ENCODE data around the gene GATA1. TPM values are rescaled to one million over a fixed set of nuclear protein-coding genes. Genes with fewer than 3 reads are reported as not detected.
"Not testable (repeated sequence)": the region's sequence is repeated elsewhere in the genome, so short reads cannot be mapped to it uniquely, and the experiment has no call there.

GATA1 gene
- total RNA-seq, 2 donors from 2014 or later, result not detected

DNA sequence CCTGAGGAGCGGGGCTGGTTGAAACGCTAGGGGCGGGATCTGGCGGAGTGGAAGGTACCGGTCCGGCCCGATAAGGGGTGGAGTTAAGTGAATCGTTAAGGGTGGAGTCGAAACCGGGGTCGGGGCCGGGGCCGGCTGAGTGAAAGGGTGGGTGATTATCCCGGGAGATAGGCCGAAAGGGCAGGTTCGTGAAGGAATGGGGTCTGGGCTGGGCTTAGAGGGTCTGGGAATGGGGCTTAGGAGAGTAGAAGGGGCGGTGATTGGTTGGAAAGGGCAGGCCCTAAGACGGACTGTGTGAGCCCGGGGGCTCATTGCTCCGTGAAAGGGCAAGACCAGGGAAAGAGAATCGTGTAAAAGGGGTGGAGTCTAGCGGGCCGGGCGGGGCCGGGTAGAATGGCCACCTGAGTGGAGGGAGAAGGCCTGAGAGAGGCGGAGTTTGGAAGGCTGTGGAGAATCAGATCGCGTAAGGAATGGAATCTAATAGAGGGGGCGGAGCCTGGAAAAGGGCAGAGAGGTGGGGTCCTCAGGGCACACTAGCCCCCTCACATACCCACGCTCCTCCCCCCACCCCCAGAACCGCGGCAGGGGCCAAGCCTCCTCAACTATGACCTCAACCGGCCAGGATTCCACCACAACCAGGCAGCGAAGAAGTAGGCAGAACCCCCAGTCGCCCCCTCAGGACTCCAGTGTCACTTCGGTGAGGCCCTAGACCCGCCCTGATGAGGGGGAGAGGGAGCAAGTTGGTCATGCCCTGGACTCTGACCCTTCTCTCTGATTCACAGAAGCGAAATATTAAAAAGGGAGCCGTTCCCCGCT lies 15.9 kb downstream of the GATA1 start:
- intact Hi-C loops (cut with DNase I), result loop anchor here in 1 of 2 donors (5.0 kb wide), 1 partner anchor 90 kb away; no protein-coding TSS in a partner anchor
- DNase-seq (peak; percentile 86), ATAC-seq (peak; percentile 51 to 74)

DNA sequence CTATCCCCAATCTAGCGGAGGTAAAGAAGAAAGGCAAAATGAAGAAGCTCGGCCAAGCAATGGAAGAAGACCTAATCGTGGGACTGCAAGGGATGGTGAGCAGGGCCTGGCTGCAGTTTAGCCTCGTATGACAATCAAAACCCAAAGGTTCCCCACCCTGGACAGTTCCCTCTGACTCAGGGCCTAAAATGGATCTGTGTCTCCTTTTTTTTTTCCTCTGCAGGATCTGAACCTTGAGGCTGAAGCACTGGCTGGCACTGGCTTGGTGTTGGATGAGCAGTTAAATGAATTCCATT lies 16.5 kb downstream of the GATA1 start:
- ATAC-seq, result no peak
- intact Hi-C loops (cut with DNase I), result loop anchor here in 1 of 2 donors (5.0 kb wide), 1 partner anchor 89 kb away; no protein-coding TSS in a partner anchor
- DNase-seq, result no peak

DNA sequence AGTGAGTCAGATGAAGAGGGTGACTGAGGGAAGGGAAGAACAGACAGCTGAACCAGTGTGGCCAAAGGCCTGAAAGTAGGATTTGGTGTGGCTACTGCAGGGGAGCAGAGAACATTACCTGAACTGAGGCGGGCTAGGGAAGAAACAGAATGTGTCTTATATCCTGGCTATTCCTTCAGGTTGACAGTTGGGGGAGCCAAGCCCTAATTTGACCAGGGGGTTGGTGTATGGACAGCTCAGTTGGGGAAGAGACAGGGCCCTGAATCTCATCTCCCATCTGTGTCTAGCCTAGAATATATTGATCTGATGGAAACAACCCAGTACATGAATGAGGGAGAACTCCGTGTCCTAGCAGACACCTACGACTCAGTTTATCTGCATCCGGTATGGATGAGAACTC lies 19.7 kb downstream of the GATA1 start:
- DNase-seq (no peak), ATAC-seq (no peak)
- intact Hi-C loops (cut with DNase I), result no loop called here

DNA sequence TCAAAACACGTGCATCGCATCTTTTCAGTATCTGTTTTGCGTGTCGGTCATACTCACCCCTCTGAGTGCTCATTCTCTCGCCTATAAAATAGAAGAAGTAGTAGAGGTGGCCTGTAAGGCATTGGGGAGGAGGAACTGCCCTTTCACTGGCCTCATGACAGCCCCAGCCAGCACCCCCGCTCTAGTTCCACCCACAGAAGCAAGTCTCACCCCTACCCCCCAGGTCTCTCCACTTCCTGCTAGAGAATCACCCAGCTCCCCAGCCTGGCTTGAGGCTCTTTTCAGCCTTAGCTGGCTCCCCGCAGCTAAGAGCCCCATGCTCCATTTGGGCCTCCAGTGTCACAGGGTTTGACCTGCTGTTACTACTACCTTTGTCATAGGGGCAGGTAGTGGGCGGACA lies 27.3 kb downstream of the GATA1 start:
- ATAC-seq (no peak), DNase-seq (no peak)
- intact Hi-C loops (cut with DNase I), result no loop called here

DNA sequence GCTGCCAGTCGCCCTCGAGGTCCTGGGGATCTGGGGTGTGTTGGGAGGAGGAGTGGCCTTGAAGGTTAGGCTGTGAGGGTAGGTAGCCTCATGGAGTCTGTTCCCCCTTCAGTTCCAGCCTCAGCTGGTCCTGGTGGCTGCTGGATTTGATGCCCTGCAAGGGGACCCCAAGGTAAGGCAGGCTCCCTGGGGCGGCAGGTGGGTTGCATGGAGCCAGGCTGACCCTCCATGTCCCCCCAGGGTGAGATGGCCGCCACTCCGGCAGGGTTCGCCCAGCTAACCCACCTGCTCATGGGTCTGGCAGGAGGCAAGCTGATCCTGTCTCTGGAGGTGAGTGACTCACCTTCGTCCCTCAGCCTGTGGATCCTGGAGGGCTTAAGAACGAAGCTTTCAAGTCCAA lies 28.3 kb downstream of the GATA1 start:
- no peak for DNase-seq
- ATAC-seq, result no peak
- intact Hi-C loops (cut with DNase I), result no loop called here

DNA sequence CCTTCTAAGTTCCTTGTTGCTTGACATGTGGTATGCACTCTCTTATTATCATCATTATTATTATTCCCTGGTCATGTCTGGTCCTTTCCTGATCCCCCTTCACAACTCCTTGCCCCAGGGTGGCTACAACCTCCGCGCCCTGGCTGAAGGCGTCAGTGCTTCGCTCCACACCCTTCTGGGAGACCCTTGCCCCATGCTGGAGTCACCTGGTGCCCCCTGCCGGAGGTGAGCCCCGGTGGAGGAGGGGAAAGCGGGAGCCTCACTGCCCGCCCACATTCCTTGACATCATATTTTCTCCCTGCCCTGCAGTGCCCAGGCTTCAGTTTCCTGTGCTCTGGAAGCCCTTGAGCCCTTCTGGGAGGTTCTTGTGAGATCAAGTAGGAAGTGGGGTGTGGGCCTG lies 28.9 kb downstream of the GATA1 start:
- ATAC-seq, result no peak
- DNase-seq, result no peak
- intact Hi-C loops (cut with DNase I), result no loop called here

DNA sequence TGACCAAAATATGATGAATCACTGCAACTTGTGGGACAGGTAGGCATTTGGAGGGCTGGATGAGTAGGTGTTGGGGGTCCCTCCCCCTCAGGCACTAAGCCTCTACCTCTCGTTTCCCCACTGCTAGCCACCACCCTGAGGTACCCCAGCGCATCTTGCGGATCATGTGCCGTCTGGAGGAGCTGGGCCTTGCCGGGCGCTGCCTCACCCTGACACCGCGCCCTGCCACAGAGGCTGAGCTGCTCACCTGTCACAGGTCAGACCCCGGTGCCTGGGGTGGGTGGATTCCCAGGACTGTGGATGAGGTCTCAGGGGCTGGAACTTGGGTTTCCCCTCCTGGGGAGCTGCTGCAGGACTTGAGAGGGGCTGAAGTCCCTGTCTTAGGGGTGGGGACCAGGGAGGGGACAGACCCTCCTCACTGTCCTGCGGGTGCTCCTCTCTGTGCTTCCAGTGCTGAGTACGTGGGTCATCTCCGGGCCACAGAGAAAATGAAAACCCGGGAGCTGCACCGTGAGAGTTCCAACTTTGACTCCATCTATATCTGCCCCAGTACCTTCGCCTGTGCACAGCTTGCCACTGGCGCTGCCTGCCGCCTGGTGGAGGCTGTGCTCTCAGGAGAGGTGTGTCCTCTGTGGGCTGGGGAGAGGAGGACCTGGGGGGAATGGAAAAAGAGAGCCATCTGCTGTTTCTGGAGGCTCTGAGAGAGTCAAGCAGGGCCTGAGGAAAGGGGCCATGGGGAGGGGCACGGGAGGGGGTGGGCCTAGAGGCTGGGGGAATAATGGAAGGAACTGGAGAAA lies 29.8 kb downstream of the GATA1 start:
- no peak for ATAC-seq
- no peak for DNase-seq
- intact Hi-C loops (cut with DNase I), result no loop called here

DNA sequence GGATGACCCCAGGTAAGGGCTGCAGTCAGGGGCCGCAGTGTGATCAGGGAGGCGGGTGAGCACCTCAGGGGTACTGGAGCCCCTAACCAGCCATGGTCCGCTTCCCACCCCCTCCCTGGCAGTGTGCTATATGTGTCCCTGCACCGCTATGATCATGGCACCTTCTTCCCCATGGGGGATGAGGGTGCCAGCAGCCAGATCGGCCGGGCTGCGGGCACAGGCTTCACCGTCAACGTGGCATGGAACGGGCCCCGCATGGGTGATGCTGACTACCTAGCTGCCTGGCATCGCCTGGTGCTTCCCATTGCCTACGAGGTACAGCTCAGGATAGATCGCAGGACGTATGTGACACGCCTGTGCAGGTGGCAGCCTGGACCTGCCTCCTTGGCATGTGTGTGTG lies 31.7 kb downstream of the GATA1 start:
- intact Hi-C loops (cut with DNase I), result no loop called here
- DNase-seq, result no peak
- no peak for ATAC-seq

DNA sequence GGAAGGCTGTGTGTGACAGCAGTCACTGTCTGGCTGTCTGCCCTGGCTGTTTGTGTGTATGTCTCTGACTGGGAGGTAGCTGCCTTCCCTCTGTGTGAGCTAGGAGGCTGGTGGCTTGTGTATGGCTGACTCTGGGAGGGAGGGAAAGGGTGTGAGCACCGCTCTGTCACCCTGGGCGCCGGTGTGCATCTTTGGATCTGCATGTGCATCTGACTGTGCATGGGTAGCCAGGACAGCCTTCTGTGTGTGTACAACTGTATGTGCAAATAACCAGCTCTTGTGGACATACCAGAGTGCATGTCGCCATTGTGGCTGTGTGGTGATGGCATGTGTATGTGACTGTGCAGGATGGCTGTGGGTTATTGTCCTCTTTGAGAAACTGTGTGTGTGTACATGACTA lies 32.5 kb downstream of the GATA1 start:
- ATAC-seq (no peak), DNase-seq (no peak)
- intact Hi-C loops (cut with DNase I), result no loop called here

DNA sequence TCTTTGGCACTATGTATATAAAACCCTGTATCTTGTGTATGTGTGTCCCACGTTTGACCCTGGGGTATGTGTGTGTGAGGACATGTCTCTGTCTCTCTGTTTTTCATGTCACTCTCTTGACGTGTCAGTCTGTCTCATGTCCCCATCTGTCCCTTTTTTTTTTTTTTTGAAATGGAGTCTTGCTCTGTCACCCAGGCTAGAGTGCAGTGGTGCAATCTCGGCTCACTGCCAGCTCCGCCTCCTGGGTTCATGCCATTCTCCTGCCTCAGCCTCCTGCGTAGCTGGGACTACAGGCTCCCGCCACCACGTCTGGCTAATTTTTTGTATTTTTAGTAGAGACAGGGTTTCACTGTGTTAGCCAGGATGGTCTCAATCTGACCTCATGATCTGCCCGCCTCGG lies 33.0 kb downstream of the GATA1 start:
- intact Hi-C loops (cut with DNase I); DNase-seq; ATAC-seq: not testable (repeated sequence)

DNA sequence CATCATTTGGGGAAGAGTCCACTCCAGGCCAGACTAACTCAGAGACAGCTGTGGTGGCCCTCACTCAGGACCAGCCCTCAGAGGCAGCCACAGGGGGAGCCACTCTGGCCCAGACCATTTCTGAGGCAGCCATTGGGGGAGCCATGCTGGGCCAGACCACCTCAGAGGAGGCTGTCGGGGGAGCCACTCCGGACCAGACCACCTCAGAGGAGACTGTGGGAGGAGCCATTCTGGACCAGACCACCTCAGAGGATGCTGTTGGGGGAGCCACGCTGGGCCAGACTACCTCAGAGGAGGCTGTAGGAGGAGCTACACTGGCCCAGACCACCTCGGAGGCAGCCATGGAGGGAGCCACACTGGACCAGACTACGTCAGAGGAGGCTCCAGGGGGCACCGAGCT lies 36.7 kb downstream of the GATA1 start:
- ATAC-seq (no peak), DNase-seq (no peak)
- intact Hi-C loops (cut with DNase I), result no loop called here

DNA sequence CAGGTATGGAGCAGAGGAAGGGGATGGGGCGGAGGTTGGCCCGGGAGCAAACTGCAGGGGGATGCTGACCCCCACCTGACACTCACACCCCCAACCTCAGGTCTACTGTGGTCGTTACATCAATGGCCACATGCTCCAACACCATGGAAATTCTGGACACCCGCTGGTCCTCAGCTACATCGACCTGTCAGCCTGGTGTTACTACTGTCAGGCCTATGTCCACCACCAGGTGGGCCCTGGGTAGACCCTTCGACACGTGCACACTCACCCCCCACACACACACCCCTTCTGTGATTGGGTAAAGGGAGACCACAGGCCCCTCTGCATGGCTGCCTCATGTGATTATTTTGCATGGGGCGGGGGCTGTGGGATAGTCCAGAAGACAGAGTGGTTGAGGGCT lies 37.7 kb downstream of the GATA1 start:
- DNase-seq (no peak), ATAC-seq (no peak)
- intact Hi-C loops (cut with DNase I), result no loop called here

DNA sequence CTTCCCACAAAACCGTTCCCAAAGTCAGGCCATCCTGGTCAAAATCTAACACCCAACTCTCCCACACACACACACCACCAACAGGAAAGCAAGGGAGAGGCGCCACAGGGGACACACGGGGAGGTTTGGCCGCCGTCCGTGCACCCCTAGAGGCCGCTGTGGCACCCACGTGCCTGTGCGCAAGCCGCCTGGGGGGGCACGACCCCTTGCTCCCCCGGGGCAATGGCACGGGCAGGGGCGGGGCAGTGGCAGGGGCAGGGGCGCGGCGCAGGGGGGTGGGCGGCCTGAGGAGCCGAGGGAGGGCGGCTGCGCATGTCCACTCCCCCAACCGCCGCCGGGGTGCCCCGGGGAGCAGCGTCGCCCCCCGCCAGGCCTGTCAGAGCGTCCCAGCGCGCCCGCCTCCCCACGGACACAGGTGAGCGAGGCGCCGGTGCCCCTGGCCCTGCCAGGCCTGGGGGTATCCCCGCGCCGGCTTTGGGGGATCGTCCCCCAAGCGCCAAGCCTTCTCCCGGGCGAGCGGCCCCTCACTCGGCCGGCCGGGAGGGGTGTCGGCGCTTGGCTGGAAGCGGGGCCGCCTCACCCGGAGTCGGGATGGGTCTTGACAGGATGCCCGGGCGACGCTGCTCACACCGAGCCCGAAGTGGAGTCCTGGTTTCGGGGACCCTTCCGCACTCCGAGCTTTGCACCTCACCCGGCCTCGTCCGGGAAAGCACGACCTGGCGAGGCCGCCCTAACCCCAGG lies 39.9 kb downstream of the GATA1 start, which contains the start of gene ERAS:
Gene ERAS, plus strand, starts transcription at position 379 of the 741 bp plus-strand sequence. CDS start 2,611 bp downstream, outside the sequence.
- ATAC-seq, result no peak
- intact Hi-C loops (cut with DNase I), result no loop called here

DNA sequence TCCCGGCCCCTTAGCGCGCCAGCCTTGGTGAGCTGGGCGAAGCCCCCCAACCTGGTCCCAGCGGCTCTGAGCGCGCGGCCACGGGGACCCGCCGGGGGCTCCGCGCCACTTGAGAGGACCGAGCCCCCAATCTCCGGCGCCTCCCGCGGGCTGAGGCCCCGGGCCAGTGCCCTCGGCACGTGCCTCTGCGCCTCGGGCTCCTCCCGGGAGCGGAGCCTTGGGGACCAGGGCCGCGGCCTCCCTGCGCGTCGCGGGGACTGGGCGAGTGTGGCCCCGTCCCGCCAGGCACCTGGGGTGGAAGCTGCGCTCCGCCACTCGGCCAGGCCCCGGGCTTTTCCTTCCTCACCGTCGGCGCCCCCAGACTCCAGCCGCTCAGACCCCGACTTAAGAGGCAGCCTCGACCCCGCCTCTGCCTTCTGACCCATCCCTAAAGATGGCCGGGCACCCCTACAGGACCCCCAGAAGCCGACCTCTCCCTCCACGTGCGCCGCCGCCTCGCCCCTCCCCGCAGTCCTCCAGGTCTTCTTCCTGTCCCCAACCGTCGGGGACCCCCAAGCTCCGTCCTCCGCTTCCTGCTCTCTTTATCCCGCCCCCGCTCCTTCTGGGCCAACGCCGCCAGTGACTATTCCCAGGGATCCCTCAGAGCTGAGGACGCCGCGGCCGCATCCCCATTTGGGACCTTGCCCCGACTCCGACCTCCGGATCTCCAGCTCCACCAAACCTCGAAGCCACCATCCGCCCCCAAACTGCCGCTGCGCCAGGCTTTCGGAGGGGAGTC lies 40.7 kb downstream of the GATA1 start:
- intact Hi-C loops (cut with DNase I), result no loop called here
- no peak for DNase-seq
- no peak for ATAC-seq

More for the DNA sequence above, 39.9 kb downstream of the GATA1 start, which contains the start of gene ERAS:
- DNase-seq, result no peak

DNA sequence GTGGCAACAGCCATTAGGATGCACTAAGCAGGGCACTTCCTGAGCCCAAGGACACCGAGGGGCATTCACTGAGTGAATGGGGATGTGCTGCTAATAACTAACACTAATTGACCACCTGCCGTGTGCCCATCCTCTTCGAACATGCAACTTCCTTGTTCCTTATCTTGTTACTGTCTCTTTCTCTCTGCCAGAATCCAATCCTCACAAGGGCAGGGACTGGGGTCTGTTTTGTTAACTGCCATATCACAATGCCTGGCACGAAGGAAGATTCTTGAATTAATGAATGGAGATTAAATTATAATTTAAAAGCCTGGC lies 41.2 kb downstream of the GATA1 start:
- intact Hi-C loops (cut with DNase I), result no loop called here
- no peak for ATAC-seq

DNA sequence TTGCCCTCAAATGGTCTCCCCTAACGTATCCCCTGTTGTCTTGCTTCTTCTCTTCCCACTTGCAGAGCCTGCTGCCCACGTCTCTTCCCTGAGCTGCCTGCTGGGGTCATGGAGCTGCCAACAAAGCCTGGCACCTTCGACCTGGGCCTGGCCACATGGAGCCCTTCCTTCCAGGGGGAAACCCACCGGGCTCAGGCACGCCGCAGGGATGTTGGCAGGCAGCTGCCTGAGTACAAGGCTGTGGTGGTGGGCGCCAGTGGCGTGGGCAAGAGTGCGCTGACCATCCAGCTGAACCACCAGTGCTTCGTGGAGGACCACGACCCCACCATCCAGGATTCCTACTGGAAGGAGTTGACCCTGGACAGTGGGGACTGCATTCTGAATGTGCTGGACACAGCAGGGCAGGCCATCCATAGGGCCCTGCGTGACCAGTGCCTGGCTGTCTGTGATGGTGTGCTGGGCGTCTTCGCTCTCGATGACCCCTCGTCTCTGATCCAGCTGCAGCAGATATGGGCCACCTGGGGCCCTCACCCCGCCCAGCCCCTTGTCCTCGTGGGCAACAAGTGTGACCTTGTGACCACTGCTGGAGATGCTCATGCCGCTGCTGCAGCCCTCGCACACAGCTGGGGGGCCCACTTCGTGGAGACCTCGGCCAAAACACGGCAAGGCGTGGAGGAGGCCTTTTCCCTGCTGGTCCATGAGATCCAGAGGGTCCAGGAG lies 42.8 kb downstream of the GATA1 start:
- intact Hi-C loops (cut with DNase I), result no loop called here
- DNase-seq (no peak), ATAC-seq (no peak)

More for the DNA sequence above, 41.2 kb downstream of the GATA1 start:
- DNase-seq, result no peak

DNA sequence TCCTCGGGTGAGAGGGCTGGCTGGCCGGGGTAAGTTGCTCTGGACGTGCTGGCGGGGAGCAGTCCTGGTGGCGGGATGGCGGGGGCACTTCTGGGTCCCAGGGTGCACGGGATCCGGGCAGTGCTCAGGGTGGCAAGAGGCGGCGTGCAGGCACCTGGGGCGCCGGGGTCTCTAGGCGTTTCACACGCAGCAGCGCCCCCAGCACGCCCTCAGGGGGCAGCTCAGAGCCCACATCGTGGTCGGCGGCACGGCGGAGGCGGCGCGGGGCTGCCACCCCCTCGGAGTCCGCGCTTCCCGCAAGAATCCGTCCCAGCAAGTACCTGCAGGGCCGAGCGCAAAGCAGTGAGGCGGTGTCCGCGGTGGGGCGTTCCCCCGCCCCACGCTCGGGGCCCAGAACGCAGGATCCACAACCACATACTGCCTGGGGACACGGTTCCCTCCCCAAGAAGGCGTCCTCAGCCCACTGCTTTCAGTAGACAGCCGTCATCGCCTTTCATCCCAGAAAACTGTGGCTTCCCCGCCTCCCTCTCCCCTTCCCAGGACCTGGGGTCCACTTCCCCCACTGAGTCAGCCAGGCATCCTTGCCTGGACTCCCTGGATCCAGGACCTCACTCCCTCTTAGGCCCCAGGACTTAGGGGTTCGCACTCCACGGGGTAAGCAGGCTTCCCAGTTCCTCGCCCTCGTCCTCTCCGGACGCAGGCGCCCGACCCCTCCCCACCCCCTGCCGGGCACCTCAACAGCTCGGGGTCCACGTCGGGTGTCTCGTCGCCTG lies 44.9 kb downstream of the GATA1 start:
- DNase-seq, result no peak
- ATAC-seq, result no peak
- intact Hi-C loops (cut with DNase I), result no loop called here

DNA sequence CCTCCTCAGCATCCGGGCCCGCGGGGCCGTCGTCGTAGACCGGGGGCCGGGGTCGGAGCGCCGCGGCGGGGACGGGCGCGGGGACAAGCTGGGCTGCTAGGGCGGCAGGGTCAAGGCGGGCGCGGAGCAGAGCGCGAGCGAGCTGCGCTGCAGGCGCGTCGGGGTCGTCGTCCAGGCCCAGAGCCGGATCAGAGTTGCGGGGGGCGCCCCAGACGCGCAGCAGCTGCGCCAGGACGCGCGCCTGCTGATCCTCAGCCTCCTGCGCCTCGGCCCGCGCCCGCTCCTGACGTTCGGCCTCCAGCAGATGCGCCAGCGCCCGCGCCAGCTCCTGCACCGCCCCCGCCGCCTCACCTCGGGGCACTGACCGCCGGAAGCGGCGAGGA lies 45.5 kb downstream of the GATA1 start:
- intact Hi-C loops (cut with DNase I), result no loop called here
- DNase-seq (no peak), ATAC-seq (no peak)

Measured in left cardiac atrium (tissue), 4 donors.